ENCODE measurements around the gene EP300. TPM values are rescaled to one million over a fixed set of nuclear protein-coding genes. Genes with fewer than 3 reads are reported as not detected.
A peak's percentile ranks its signal among the peaks of the same experiment; 100 is the strongest.
"Not testable (repeated sequence)": the region's sequence is repeated elsewhere in the genome, so short reads cannot be mapped to it uniquely, and the experiment has no call there.

Gene EP300
- total RNA-seq, 1 donor from 2014 or later: 69.2 TPM

DNA sequence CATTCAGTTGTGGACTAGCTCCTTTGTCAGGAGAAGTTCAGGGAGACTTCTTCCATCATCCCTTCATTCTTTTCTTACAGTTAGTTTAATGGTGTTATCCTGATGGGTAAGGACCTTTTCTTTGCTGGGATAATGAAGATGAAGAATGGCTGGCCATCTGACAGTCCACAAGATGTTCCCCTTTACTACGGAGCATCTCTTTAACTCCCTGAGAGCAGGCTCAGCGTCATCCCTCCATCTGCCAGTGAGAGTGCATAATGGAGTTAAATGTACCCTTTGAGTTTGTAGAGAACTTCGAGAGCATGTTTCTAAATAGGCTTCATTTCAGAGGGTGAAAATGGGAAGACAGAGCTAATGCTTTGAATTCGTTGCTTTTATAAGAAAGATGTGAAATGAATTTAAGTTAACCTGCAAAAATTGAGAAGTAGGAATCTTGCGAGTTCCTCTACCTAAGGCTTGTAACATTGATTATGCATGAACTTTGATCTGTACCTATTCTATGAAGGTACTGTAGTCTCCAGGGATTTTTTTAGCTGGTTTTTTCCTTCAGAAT lies 1.7 kb downstream of the EP300 start:
- peaks cover 53% of the 10 kb centered on the region for H3K4me1 Mint-ChIP-seq (ENCODE audit: low read depth)
- DNase-seq (ENCODE audit: low spot score): peak; percentile 4
- H3K27me3 Mint-ChIP-seq (ENCODE audit: insufficient read depth): peaks cover 2% of the 10 kb centered on the region
- no peaks in the 10 kb centered on the region for H3K9me3 Mint-ChIP-seq
- peaks cover 16% of the 10 kb centered on the region for H3K36me3 Mint-ChIP-seq (ENCODE audit: low read depth)
- H3K27ac Mint-ChIP-seq: peak overlapping the region; percentile 5
- H3K4me3 Mint-ChIP-seq: peak overlapping the region; percentile 99
- intact Hi-C loops (cut with micrococcal nuclease): loop anchor here (1.0 to 5.0 kb wide), 2 partner anchors 12 to 208 kb away; partner anchors contain the start of gene ZC3H7B

DNA sequence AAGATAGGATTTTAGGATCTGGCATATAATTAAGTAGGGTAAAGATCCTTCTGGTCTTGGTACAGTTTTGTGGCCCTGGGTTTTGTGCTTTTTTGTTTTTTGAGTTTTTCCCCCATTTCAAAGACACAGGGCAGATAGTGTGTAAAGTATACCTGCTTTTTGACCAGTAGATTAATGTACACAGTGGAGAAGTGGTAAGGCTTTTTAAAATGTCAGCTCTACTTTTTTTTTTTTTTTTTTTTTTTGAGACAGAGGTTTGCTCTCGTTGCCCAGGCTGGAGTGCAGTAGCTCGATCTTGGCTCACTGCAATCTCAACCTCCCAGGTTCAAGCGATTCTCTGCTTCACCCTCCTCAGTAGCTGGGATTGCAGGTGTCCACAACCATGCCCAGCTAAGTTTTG lies 4.0 kb downstream of the EP300 start:
- H3K9me3 Mint-ChIP-seq: no peaks in the 10 kb centered on the region
- H3K27me3 Mint-ChIP-seq (ENCODE audit: insufficient read depth): peaks cover 2% of the 10 kb centered on the region
- peaks cover 60% of the 10 kb centered on the region for H3K4me1 Mint-ChIP-seq (ENCODE audit: low read depth)
- H3K27ac Mint-ChIP-seq: no peak overlapping the region
- intact Hi-C loops (cut with micrococcal nuclease): no loop called here
- DNase-seq (ENCODE audit: low spot score): no peak
- peaks cover 24% of the 10 kb centered on the region for H3K36me3 Mint-ChIP-seq (ENCODE audit: low read depth)
- H3K4me3 Mint-ChIP-seq: peak overlapping the region; percentile 37

DNA sequence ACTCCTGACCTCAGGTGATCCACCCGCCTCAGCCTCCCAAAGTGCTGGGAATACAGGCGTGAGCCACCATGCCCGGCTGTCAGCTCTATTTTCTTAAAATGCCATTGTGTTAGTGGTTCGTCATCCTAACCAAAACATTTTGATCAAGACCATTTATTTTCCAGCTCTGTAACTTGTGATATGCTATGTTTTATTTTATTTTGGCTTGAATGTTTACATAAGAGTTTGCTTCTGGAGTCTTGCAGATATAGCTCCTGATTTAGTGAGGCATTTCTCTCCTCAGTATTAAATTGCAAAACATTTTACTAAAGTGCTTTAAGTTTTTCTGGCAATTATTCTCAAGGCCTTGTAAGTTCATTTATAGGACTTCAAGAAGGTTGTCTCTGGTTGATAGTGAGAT lies 4.4 kb downstream of the EP300 start:
- Mint-ChIP-seq H3K27me3 (ENCODE audit: insufficient read depth) (peaks cover 2% of the 10 kb centered on the region), H3K27ac (no peak overlapping the region), H3K4me1 (ENCODE audit: low read depth) (peaks cover 61% of the 10 kb centered on the region), H3K4me3 (no peak overlapping the region), H3K9me3 (no peaks in the 10 kb centered on the region), H3K36me3 (ENCODE audit: low read depth) (peaks cover 22% of the 10 kb centered on the region)
- no peak for DNase-seq (ENCODE audit: low spot score)
- intact Hi-C loops (cut with micrococcal nuclease): no loop called here

DNA sequence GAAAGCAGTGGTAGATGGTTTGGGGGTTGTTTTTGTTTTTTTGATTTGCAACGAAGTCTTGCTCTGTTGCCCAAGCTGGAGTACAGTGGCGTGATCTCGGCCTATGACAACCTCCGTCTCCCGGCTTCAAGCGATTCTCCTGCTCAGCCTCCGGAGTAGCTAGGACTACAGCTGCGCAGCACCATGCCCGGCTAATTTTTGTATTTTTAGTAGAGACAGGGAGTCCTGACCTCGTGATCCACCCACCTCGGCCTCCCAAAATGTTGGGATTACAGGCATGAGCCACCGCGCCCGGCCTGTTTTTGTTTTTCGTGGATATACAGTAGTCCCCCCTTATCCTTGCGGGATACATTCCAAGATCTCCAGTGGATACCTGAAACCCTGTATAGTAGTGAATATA lies 6.6 kb downstream of the EP300 start:
- peaks cover 29% of the 10 kb centered on the region for H3K36me3 Mint-ChIP-seq (ENCODE audit: low read depth)

DNA sequence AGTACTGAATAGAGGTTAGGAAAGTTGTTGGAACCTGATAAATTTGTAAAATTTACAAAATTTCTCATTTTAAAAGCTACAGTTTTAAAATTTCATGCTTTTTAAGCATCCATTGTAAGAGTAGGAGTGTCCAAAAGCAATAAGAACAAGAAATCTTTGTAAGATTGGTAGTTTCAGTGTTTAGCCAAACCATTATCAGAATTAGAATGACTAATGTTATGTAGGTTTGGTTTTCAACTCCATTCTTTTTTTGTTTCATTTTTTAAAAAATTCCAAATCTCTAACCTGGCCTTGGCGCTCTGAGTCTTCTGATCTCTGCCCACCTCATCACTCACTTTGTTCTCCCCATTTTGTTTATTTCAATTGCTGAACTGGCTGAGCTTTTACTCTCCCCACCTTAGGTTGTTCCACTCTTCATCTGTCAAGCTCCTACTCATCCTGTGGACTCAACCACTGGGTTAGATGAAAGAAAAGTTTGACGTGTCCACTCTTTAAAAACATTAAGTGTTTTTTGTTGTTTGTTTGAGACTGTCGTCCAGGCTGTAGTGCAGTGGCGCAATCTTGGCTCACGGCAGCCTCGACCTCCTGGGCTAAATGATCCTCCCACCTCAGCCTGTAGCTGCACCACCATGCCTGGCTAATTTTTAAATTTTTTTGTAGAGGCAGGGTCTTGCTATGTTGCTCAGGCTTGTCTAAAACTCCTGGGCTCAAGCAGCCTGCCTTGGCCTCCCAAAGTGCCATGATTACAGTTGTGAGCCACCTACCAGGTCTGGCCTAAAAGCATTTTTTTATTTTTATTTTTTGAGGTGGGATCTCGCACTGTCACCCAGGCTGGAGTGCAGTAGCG lies 14.0 kb downstream of the EP300 start:
- no peak for DNase-seq (ENCODE audit: low spot score)
- Mint-ChIP-seq H3K27ac (peak overlapping the region; percentile 74), H3K4me3 (no peak overlapping the region), H3K9me3 (no peaks in the 10 kb centered on the region), H3K36me3 (ENCODE audit: low read depth) (peaks cover 24% of the 10 kb centered on the region), H3K4me1 (ENCODE audit: low read depth) (peaks cover 40% of the 10 kb centered on the region), H3K27me3 (ENCODE audit: insufficient read depth) (no peaks in the 10 kb centered on the region)
- intact Hi-C loops (cut with micrococcal nuclease): loop anchor here (1.0 kb wide), 1 partner anchor 12 kb away; no protein-coding TSS in a partner anchor

More for the DNA sequence above, 6.6 kb downstream of the EP300 start:
- intact Hi-C loops (cut with micrococcal nuclease): no loop called here
- Mint-ChIP-seq H3K4me1 (ENCODE audit: low read depth) (peaks cover 69% of the 10 kb centered on the region), H3K27ac (no peak overlapping the region), H3K9me3 (no peaks in the 10 kb centered on the region), H3K27me3 (ENCODE audit: insufficient read depth) (peaks cover 2% of the 10 kb centered on the region), H3K4me3 (no peak overlapping the region)
- DNase-seq (ENCODE audit: low spot score): no peak

DNA sequence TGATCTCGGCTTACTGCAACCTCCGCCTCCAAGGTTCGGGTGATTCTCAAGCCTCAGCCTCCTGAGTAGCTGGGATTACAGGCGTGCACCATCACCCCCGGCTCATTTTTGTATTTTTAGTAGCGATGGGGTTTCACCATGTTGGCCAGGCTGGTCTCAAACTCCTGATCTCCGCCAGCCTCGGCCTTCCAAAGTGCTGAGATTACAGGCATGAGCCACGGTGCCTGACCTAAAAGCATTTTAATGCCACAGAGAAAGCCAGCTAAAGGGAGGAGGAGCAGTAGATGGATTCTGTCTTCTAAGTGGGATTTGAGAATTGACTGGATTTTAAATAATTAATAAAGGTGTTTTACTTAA lies 14.6 kb downstream of the EP300 start:
- intact Hi-C loops (cut with micrococcal nuclease): loop anchor here (1.0 kb wide), 1 partner anchor 13 kb away; no protein-coding TSS in a partner anchor
- H3K27ac Mint-ChIP-seq; H3K27me3 Mint-ChIP-seq (ENCODE audit: insufficient read depth); H3K4me3 Mint-ChIP-seq; H3K9me3 Mint-ChIP-seq; DNase-seq (ENCODE audit: low spot score): not testable (repeated sequence)
- peaks cover 39% of the 10 kb centered on the region for H3K4me1 Mint-ChIP-seq (ENCODE audit: low read depth)
- H3K36me3 Mint-ChIP-seq (ENCODE audit: low read depth): peaks cover 24% of the 10 kb centered on the region

DNA sequence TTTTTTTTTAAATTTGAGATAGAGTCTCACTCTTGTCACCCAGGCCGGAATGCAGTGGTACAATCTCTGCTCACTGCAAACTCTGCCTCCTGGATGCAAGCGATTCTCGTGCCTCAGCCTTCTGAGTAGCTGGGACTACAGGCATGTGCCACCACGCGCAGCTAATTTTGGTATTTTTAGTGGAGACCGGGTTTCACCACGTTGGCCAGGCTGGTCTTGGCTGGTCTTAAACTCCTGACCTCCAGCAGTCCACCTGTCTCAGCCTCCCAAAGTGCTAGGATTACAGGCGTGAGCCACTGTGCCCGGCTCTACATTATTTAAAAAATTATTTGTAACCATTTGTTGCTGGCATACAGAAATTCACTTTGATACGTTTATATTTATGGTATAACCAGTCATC lies 18.6 kb downstream of the EP300 start:
- Mint-ChIP-seq H3K36me3 (ENCODE audit: low read depth) (peaks cover 22% of the 10 kb centered on the region), H3K27ac (no peak overlapping the region), H3K27me3 (ENCODE audit: insufficient read depth) (no peaks in the 10 kb centered on the region), H3K9me3 (no peaks in the 10 kb centered on the region), H3K4me3 (no peak overlapping the region), H3K4me1 (ENCODE audit: low read depth) (peaks cover 19% of the 10 kb centered on the region)
- intact Hi-C loops (cut with micrococcal nuclease): no loop called here
- no peak for DNase-seq (ENCODE audit: low spot score)

DNA sequence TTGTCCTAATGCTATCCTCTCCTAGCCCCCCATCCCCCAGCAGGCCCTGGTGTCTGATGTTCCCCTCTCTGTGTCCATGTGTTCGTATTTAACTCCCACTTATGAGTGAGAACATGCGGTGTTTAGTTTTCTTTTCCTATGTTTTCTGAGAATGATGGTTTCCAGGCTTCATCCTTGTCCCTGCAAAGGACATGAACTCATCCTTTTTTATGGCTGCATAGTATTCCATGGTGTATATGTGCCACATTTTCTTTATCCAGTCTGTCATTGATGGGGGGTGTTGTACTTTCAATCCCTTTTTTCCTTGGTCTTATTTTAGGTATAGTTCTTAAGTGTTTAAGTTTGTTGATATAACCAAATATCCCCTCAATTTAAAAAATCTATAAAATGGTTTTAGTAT lies 23.9 kb downstream of the EP300 start:
- Mint-ChIP-seq H3K27me3 (ENCODE audit: insufficient read depth) (no peaks in the 10 kb centered on the region), H3K27ac (no peak overlapping the region), H3K4me1 (ENCODE audit: low read depth) (peaks cover 17% of the 10 kb centered on the region), H3K4me3 (no peak overlapping the region), H3K36me3 (ENCODE audit: low read depth) (peaks cover 50% of the 10 kb centered on the region), H3K9me3 (no peaks in the 10 kb centered on the region)
- DNase-seq (ENCODE audit: low spot score): no peak
- intact Hi-C loops (cut with micrococcal nuclease): no loop called here

DNA sequence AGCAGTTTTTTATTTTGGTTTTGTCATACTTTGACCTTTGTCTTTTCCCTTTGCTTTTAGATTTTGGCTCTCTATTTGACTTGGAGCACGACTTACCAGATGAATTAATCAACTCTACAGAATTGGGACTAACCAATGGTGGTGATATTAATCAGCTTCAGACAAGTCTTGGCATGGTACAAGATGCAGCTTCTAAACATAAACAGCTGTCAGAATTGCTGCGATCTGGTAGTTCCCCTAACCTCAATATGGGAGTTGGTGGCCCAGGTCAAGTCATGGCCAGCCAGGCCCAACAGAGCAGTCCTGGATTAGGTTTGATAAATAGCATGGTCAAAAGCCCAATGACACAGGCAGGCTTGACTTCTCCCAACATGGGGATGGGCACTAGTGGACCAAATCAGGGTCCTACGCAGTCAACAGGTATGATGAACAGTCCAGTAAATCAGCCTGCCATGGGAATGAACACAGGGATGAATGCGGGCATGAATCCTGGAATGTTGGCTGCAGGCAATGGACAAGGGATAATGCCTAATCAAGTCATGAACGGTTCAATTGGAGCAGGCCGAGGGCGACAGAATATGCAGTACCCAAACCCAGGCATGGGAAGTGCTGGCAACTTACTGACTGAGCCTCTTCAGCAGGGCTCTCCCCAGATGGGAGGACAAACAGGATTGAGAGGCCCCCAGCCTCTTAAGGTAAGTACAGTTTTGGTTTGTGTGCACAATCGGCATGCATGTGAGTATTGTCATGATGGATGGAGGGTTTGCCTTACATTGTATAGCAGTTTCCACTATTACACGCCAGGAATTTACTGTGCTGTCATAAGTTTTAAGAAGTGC lies 25.0 kb downstream of the EP300 start:
- no peaks in the 10 kb centered on the region for H3K27me3 Mint-ChIP-seq (ENCODE audit: insufficient read depth)
- peaks cover 19% of the 10 kb centered on the region for H3K4me1 Mint-ChIP-seq (ENCODE audit: low read depth)
- H3K4me3 Mint-ChIP-seq: no peak overlapping the region
- H3K36me3 Mint-ChIP-seq (ENCODE audit: low read depth): peaks cover 52% of the 10 kb centered on the region
- intact Hi-C loops (cut with micrococcal nuclease): no loop called here
- no peaks in the 10 kb centered on the region for H3K9me3 Mint-ChIP-seq
- DNase-seq (ENCODE audit: low spot score): no peak
- H3K27ac Mint-ChIP-seq: peak overlapping the region; percentile 58

DNA sequence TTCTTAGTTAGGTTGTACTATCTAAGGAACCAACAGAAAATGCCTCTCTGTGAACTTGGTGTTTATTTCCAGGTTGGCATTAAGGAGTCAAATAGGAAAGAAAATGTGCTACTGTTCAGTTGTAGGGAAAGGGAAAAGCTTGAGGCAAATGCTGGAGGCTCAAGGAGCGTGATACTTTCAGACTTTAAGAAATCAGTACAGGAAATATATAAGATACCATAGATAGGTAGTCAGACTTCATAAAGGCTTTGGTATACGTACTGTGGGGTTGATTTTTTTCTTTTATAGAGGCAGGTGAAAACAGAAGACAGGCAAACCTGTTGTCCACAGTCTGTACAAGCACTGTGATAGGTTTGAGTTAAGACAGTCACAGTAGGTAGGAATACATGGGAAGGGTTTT lies 30.8 kb downstream of the EP300 start:
- intact Hi-C loops (cut with micrococcal nuclease): no loop called here
- Mint-ChIP-seq H3K9me3 (no peaks in the 10 kb centered on the region), H3K4me1 (ENCODE audit: low read depth) (peaks cover 32% of the 10 kb centered on the region), H3K36me3 (ENCODE audit: low read depth) (peaks cover 45% of the 10 kb centered on the region), H3K27me3 (ENCODE audit: insufficient read depth) (no peaks in the 10 kb centered on the region), H3K27ac (no peak overlapping the region), H3K4me3 (no peak overlapping the region)
- no peak for DNase-seq (ENCODE audit: low spot score)

DNA sequence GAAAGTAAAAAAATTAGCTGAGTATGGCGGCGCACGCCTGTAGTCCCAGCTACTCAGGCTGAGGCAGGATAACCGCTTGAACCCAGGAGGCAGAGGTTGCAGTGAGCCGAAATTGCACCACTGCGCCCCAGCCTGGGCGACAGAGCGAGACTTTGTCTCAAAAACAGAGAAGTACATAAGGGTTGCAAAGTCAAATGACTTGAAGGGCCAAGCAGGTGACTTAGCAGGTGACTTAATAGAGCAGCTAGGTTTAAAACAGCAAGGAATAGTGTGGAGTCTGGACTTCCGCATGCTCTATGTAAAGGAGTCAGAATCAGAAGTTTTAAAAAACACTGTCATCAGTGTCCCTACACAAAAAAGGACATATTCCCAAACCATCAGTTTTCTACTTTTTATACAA lies 31.7 kb downstream of the EP300 start:
- no peak overlapping the region for H3K4me3 Mint-ChIP-seq
- H3K27me3 Mint-ChIP-seq (ENCODE audit: insufficient read depth): no peaks in the 10 kb centered on the region
- H3K9me3 Mint-ChIP-seq: no peaks in the 10 kb centered on the region
- H3K36me3 Mint-ChIP-seq (ENCODE audit: low read depth): peaks cover 42% of the 10 kb centered on the region
- DNase-seq (ENCODE audit: low spot score): no peak
- peaks cover 32% of the 10 kb centered on the region for H3K4me1 Mint-ChIP-seq (ENCODE audit: low read depth)
- intact Hi-C loops (cut with micrococcal nuclease): no loop called here
- no peak overlapping the region for H3K27ac Mint-ChIP-seq

DNA sequence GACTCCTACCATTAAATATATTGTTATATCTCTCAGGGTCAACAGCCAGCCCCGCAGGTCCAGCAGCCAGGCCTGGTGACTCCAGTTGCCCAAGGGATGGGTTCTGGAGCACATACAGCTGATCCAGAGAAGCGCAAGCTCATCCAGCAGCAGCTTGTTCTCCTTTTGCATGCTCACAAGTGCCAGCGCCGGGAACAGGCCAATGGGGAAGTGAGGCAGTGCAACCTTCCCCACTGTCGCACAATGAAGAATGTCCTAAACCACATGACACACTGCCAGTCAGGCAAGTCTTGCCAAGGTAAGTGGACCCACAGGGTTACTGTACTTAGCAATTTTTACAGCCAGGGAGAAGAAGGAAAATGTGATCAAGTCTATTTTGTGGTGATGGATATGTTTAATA lies 35.1 kb downstream of the EP300 start:
- Mint-ChIP-seq H3K27ac (no peak overlapping the region), H3K4me1 (ENCODE audit: low read depth) (peaks cover 12% of the 10 kb centered on the region), H3K9me3 (no peaks in the 10 kb centered on the region), H3K27me3 (ENCODE audit: insufficient read depth) (no peaks in the 10 kb centered on the region), H3K4me3 (no peak overlapping the region), H3K36me3 (ENCODE audit: low read depth) (peaks cover 46% of the 10 kb centered on the region)
- no peak for DNase-seq (ENCODE audit: low spot score)
- intact Hi-C loops (cut with micrococcal nuclease): no loop called here

DNA sequence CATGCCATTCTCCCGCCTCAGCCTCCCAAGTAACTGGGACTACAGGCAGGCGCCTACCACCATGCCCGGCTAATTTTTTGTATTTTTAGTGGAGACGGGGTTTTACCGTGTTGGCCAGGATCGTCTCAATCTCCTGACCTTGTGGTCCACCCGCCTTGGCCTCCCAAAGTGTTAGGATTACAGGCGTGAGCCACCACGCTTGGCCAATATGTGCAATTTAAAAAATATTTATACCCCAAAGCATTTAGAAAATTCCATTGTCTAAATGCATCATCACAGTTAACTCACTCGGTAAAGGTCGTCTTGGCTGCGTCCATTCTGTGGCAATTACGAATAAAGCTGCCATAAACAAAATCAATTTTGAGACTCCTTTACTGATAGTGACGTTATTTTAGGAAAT lies 36.2 kb downstream of the EP300 start:
- Mint-ChIP-seq H3K36me3 (ENCODE audit: low read depth) (peaks cover 45% of the 10 kb centered on the region), H3K4me3 (no peak overlapping the region), H3K27me3 (ENCODE audit: insufficient read depth) (no peaks in the 10 kb centered on the region), H3K9me3 (no peaks in the 10 kb centered on the region), H3K27ac (no peak overlapping the region), H3K4me1 (ENCODE audit: low read depth) (peaks cover under 1% of the 10 kb centered on the region)
- DNase-seq (ENCODE audit: low spot score): no peak
- intact Hi-C loops (cut with micrococcal nuclease): no loop called here

All from activated T-helper 1 cell treated with anti-CD3 and anti-CD28 coated beads, Interleukin-12 subunit alpha, Interleukin-12 subunit beta, Interleukin-2, Interleukin-4 antibody, amounts not matched to agents 30 ng/mL and 10 ng/mL and 1 ng/mL, durations not matched to agents 14 hours and 24 hours and 36 hours (primary cell).